Measurements from ENCODE around the gene CENPF. TPM values are rescaled to one million over a fixed set of nuclear protein-coding genes. Genes with fewer than 3 reads are reported as not detected.

CENPF gene
- total RNA-seq, 1 donor from 2014 or later = 20.8 TPM

DNA sequence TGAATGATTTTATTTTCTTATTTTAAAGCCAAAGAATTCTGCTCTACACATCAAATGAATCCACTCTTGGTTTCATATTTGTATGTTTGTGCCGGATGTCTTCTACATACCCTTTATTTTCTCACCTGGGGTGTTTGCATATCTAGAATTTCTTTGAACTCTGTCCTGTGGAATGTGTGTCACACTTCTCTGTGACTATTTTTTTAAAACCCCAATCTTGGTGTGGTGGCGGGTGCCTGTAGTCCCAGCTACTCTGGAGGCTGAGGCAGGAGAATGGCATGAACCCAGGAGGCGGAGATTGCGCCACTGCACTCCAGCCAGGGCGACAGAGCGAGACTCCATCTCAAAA, 35.4 kb downstream of the CENPF start:
- Mint-ChIP-seq H3K9me3 (ENCODE audit: unreplicated experiment) (no peaks in the 10 kb centered on the region), H3K4me3 (ENCODE audit: unreplicated experiment) (no peak overlapping the region), H3K27me3 (ENCODE audit: unreplicated experiment) (no peaks in the 10 kb centered on the region), H3K27ac (ENCODE audit: unreplicated experiment) (no peak overlapping the region), H3K36me3 (ENCODE audit: low read depth, unreplicated experiment) (peaks cover 7% of the 10 kb centered on the region), H3K4me1 (ENCODE audit: unreplicated experiment) (no peaks in the 10 kb centered on the region)
- TF ChIP-seq, protein P1, sequence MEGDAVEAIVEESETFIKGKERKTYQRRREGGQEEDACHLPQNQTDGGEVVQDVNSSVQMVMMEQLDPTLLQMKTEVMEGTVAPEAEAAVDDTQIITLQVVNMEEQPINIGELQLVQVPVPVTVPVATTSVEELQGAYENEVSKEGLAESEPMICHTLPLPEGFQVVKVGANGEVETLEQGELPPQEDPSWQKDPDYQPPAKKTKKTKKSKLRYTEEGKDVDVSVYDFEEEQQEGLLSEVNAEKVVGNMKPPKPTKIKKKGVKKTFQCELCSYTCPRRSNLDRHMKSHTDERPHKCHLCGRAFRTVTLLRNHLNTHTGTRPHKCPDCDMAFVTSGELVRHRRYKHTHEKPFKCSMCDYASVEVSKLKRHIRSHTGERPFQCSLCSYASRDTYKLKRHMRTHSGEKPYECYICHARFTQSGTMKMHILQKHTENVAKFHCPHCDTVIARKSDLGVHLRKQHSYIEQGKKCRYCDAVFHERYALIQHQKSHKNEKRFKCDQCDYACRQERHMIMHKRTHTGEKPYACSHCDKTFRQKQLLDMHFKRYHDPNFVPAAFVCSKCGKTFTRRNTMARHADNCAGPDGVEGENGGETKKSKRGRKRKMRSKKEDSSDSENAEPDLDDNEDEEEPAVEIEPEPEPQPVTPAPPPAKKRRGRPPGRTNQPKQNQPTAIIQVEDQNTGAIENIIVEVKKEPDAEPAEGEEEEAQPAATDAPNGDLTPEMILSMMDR (IDR thresholded peaks at IDR 0.05; ENCODE audit: unreplicated experiment) = no peak
- DNase-seq (ENCODE audit: low spot score) = no peak

- no peaks in the 10 kb centered on the region for H3K9me3 Mint-ChIP-seq (ENCODE audit: unreplicated experiment)
- TF ChIP-seq, protein P1 (IDR thresholded peaks at IDR 0.05; ENCODE audit: unreplicated experiment) = no peak
- no peaks in the 10 kb centered on the region for H3K4me1 Mint-ChIP-seq (ENCODE audit: unreplicated experiment)
- H3K36me3 Mint-ChIP-seq (ENCODE audit: low read depth, unreplicated experiment) = peaks cover 4% of the 10 kb centered on the region
- no peak overlapping the region for H3K4me3 Mint-ChIP-seq (ENCODE audit: unreplicated experiment)
- DNase-seq (ENCODE audit: low spot score) = no peak
- no peaks in the 10 kb centered on the region for H3K27me3 Mint-ChIP-seq (ENCODE audit: unreplicated experiment)
- no peak overlapping the region for H3K27ac Mint-ChIP-seq (ENCODE audit: unreplicated experiment)
These were observed 36.0 kb downstream of the CENPF start for GRCh38 chr1:214638997-214639396.

- H3K9me3 Mint-ChIP-seq (ENCODE audit: unreplicated experiment) = no peaks in the 10 kb centered on the region
- no peaks in the 10 kb centered on the region for H3K4me1 Mint-ChIP-seq (ENCODE audit: unreplicated experiment)
- H3K27me3 Mint-ChIP-seq (ENCODE audit: unreplicated experiment) = no peaks in the 10 kb centered on the region
- H3K4me3 Mint-ChIP-seq (ENCODE audit: unreplicated experiment) = no peak overlapping the region
- DNase-seq (ENCODE audit: low spot score) = no peak
- TF ChIP-seq, protein P1 (IDR thresholded peaks at IDR 0.05; ENCODE audit: unreplicated experiment) = no peak
- no peaks in the 10 kb centered on the region for H3K36me3 Mint-ChIP-seq (ENCODE audit: low read depth, unreplicated experiment)
- no peak overlapping the region for H3K27ac Mint-ChIP-seq (ENCODE audit: unreplicated experiment)
These were observed 37.6 kb downstream of the CENPF start for GRCh38 chr1:214640431-214641213.

GRCh38 chr1:214641214-214641895, 38.4 kb downstream of the CENPF start:
- no peaks in the 10 kb centered on the region for H3K4me1 Mint-ChIP-seq (ENCODE audit: unreplicated experiment)
- H3K27ac Mint-ChIP-seq (ENCODE audit: unreplicated experiment) = no peak overlapping the region
- no peak overlapping the region for H3K4me3 Mint-ChIP-seq (ENCODE audit: unreplicated experiment)
- TF ChIP-seq, protein P1 (IDR thresholded peaks at IDR 0.05; ENCODE audit: unreplicated experiment) = no peak
- H3K9me3 Mint-ChIP-seq (ENCODE audit: unreplicated experiment) = no peaks in the 10 kb centered on the region
- no peaks in the 10 kb centered on the region for H3K27me3 Mint-ChIP-seq (ENCODE audit: unreplicated experiment)
- no peak for DNase-seq (ENCODE audit: low spot score)
- H3K36me3 Mint-ChIP-seq (ENCODE audit: low read depth, unreplicated experiment) = no peaks in the 10 kb centered on the region

GRCh38 chr1:214643030-214643429, 40.0 kb downstream of the CENPF start:
- H3K27ac Mint-ChIP-seq (ENCODE audit: unreplicated experiment) = no peak overlapping the region
- H3K4me1 Mint-ChIP-seq (ENCODE audit: unreplicated experiment) = no peaks in the 10 kb centered on the region
- H3K36me3 Mint-ChIP-seq (ENCODE audit: low read depth, unreplicated experiment) = peaks cover 4% of the 10 kb centered on the region
- no peaks in the 10 kb centered on the region for H3K9me3 Mint-ChIP-seq (ENCODE audit: unreplicated experiment)
- DNase-seq (ENCODE audit: low spot score) = no peak
- H3K27me3 Mint-ChIP-seq (ENCODE audit: unreplicated experiment) = no peaks in the 10 kb centered on the region
- no peak overlapping the region for H3K4me3 Mint-ChIP-seq (ENCODE audit: unreplicated experiment)
- TF ChIP-seq, protein P1 (IDR thresholded peaks at IDR 0.05; ENCODE audit: unreplicated experiment) = no peak
